Spleen (tissue), 11 donors: Measurements from ENCODE around the gene AIRE. TPM values are rescaled to one million over a fixed set of nuclear protein-coding genes. Genes with fewer than 3 reads are reported as not detected.

Source experiments
- DNase-seq: peaks from one replicate; pipeline ENCODE4 v3.0.0-alpha.2; 2020
- H3K27ac ChIP-seq, 8 donors: fragments of 200-600 bp; sonication (generic) in 7 of 8; 1 replicate in 4 of 8; 2 replicates in 4 of 8; pipeline versions ENCODE4 v1.5.0 to v1.8.0; 2016 to 2021; ENCODE audit warnings: inconsistent platforms in 4 of 8, mild to moderate bottlenecking in 4 of 8, moderate library complexity in 1 of 8
- H3K27me3 ChIP-seq, 7 donors: fragments of 200-600 bp; sonication (generic) in 6 of 7; replicated peaks in 1 of 7; 1 replicate in 4 of 7; 2 replicates in 3 of 7; pipeline versions ENCODE4 v1.5.0 to v1.8.0; 2016 to 2021; ENCODE audit warnings: inconsistent platforms in 3 of 7, mild to moderate bottlenecking in 1 of 7
- H3K36me3 ChIP-seq, 6 donors: fragments of 200-600 bp; sonication (generic) in 5 of 6; 1 replicate in 4 of 6; 2 replicates in 2 of 6; pipeline versions ENCODE4 v1.5.0 to v1.8.0; 2016 to 2021; ENCODE audit warnings: inconsistent platforms in 2 of 6
- H3K4me1 ChIP-seq, 6 donors: fragments of 200-600 bp; sonication (generic) in 5 of 6; 1 replicate in 3 of 6; 2 replicates in 3 of 6; pipeline versions ENCODE4 v1.5.0 to v1.8.0; 2016 to 2021; ENCODE audit warnings: inconsistent platforms in 3 of 6
- H3K4me3 ChIP-seq, 8 donors: fragments of 200-600 bp; sonication (generic) in 7 of 8; 1 replicate in 4 of 8; 2 replicates in 4 of 8; pipeline versions ENCODE4 v1.5.0 to v1.8.0; 2016 to 2021; ENCODE audit warnings: inconsistent platforms in 4 of 8, mild to moderate bottlenecking in 4 of 8, moderate library complexity in 2 of 8
- H3K9me3 ChIP-seq, 8 donors: fragments of 200-600 bp; sonication (generic) in 7 of 8; 1 replicate in 4 of 8; 2 replicates in 4 of 8; pipeline versions ENCODE4 v1.5.0 to v1.8.0; 2016 to 2021; ENCODE audit warnings: inconsistent platforms in 4 of 8
- CTCF ChIP-seq, 11 experiments: fragments of 200-600 bp in 7 of 11; fragments of 450-650 bp in 4 of 11; sonication (generic) in 4 of 11; IDR thresholded peaks in 8 of 11; conservative IDR thresholded peaks in 3 of 11; 1 replicate in 7 of 11; 2 replicates in 4 of 11; pipeline versions ENCODE4 v1.4.0 to v1.8.0; 2016 to 2021; ENCODE audit warnings: antibody characterized with exemption in 11 of 11, inconsistent platforms in 4 of 11, mild to moderate bottlenecking in 1 of 11
- POLR2A ChIP-seq, 3 donors: fragments of 450-650 bp; IDR thresholded peaks; one replicate each; pipeline ENCODE4 v1.5.1; 2017; ENCODE audit warnings: antibody characterized with exemption in 3 of 3, mild to moderate bottlenecking in 1 of 3
- POLR2AphosphoS5 ChIP-seq, 3 donors: sonication (generic); formaldehyde crosslinking; IDR thresholded peaks; one replicate each; pipeline ENCODE4 v1.5.1; 2017; ENCODE audit warnings: antibody characterized with exemption in 3 of 3
- WGBS, 5 donors: extraction: QIAGEN DNeasy Blood & Tissue Kit in 3 of 5; methylation state at CpG; one replicate each; pipeline versions ENCODE4 v1.1.5 to v1.1.7; 2013 to 2018; 5-methylcytosine and 5-hydroxymethylcytosine counted together
- intact Hi-C: fragments of 100-400 bp; cut with DNase I; formaldehyde crosslinking; loops from one replicate; pipeline ENCODE4 v1.15.0; 2023; ENCODE audit warnings: low total_unique reads
- polyA plus RNA-seq, 3 donors: library from polyadenylated mRNA; stranded (reverse); fragments of 200-250 nt; gene quantifications; one replicate each; pipeline ENCODE4 v1.2.1, GENCODE V29; 2013
- total RNA-seq, 7 donors: library from RNA; depleted of rRNA in 3 of 7; stranded (reverse); fragments of >200 nt in 3 of 7; fragmentation: NEBNext Ultra II Directional in 4 of 7; extraction: Animal tissue kit (Norgen Biotek cat#: 25700) in 4 of 7; gene quantifications; one replicate each; pipeline versions ENCODE4 v1.1.0 to v1.2.1, GENCODE V29; 2016 to 2021
- donor health status: healthy with polysubstance abuse.
- donor health status: DM: no; HTN: no; CAD: no; lungs with moderate emphysema.
- donor health status: DM: no; HTN: no; CAD: no.
- donor health status: Bipolar disorder and iron deficiency.
- donor health status: healthy.
- donor health status: DM: no; HTN: no; CAD: no.
- donor health status: DM: yes; HTN: yes; CAD: no.

Gene AIRE
- total and polyA plus RNA-seq, 10 donors = 0.08 to 0.16 (median 0.10) TPM; not detected in 6

DNA sequence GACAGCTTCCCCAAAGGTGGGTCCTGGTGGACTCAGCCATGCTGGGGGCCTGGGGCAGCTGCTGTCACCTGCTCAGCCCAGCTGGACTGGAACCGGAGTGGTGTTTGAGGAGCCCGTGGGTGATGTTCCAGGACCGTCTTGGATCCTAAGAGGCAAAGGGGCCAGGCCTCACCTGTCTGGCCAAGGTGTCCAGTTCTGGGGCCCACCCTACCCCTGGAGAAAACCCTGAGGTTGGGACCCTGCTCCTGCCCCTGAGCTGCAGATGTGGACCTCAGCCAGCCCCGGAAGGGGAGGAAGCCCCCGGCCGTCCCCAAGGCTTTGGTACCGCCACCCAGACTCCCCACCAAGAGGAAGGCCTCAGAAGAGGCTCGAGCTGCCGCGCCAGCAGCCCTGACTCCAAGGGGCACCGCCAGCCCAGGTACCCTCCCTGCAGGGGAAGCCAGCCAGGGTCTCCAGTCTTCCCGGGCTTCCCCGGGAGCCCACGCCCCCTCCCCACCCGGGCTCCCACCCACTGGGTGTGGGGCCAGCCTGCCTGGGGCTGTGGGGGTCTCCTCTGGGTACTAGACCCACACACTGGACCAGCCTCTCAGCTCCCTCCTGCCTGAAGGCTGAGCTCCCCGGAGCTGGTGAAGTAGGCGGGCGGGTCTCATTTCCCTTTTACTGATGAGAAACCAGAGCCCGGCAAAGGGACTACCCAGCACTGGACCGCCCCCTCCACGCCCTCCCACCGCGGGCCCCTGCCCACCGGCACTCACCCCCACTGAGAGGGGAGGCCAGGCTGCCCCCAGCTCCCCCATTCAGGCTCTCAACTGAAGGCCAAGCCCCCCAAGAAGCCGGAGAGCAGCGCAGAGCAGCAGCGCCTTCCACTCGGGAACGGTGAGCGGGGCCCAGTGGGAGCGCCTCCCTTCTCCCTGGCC lies 1.3 kb downstream of the AIRE start:
- intact Hi-C loops = no loop called here
- DNase-seq = peak; percentile 69
- peaks cover 0 to 9% (median 3%) of the 10 kb centered on the region in 6 donors for H3K4me1 ChIP-seq
- no peak overlapping the region for H3K27ac ChIP-seq
- H3K36me3 ChIP-seq = no peaks in the 10 kb centered on the region
- no peak for TF ChIP-seq POLR2AphosphoS5 (IDR thresholded peaks at IDR 0.05)
- TF ChIP-seq CTCF (IDR thresholded peaks at IDR 0.05 in 8 of 11, conservative IDR thresholded peaks at IDR 0.05 in 3 of 11) = no peak
- TF ChIP-seq POLR2A (IDR thresholded peaks at IDR 0.05) = no peak
- H3K27me3 ChIP-seq = peaks cover 0 to 39% (median 25%) of the 10 kb centered on the region in 7 donors
- WGBS, 5 donors = 40 to 77% (median 69%) methylated on average over 10 to 31 of the region's 31 CpGs
- H3K4me3 ChIP-seq = no peak overlapping the region
- no peaks in the 10 kb centered on the region for H3K9me3 ChIP-seq

DNA sequence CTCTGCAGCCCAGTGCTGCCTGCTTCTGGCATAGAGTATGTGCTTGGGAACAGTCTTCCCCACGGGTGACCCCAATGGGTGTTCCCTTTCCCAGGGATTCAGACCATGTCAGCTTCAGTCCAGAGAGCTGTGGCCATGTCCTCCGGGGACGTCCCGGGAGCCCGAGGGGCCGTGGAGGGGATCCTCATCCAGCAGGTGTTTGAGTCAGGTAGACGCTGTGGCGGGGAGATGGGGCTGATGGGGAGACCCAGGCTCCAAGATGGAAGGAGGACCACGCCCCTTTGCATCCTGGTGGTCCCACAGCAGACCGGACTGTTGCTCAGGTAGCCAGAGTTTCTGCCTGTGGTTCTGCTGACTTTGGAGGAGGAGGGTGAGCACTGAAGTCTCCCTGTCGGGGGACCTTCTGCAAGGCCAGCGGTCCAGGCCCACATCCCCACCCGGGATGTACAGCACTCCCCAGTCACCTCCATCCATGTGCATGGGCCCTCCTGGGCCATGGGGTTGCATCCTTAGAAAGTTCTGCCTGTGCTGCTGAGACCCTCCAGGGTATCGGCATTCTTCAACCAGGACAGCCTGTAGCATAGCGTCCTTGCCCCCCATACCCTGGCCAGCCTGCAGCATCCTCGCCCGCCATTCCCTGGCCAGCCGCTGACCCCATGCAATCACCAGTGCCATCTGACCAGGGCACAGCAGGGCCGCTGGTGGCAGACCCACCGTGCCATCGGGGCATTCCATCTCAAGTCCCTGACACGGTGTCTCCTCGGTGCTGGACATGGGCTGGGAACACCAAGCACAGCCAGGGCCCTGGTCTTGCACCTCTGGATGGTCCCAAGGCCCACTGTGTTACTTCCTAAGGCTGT lies 2.8 kb downstream of the AIRE start:
- no peak overlapping the region for H3K27ac ChIP-seq
- no peaks in the 10 kb centered on the region for H3K9me3 ChIP-seq
- peak; percentile 65 for DNase-seq
- TF ChIP-seq POLR2A (IDR thresholded peaks at IDR 0.05) (no peak), CTCF (IDR thresholded peaks at IDR 0.05 in 8 of 11, conservative IDR thresholded peaks at IDR 0.05 in 3 of 11) (no peak), POLR2AphosphoS5 (IDR thresholded peaks at IDR 0.05) (no peak)
- H3K27me3 ChIP-seq = peaks cover 0 to 39% (median 25%) of the 10 kb centered on the region in 7 donors
- no peak overlapping the region for H3K4me3 ChIP-seq
- 84 to 97% (median 93%) methylated on average over 21 to 23 of the region's 23 CpGs for WGBS, 5 donors
- H3K36me3 ChIP-seq = no peaks in the 10 kb centered on the region
- H3K4me1 ChIP-seq = peaks cover 0 to 12% (median 3%) of the 10 kb centered on the region in 6 donors
- intact Hi-C loops = no loop called here

DNA sequence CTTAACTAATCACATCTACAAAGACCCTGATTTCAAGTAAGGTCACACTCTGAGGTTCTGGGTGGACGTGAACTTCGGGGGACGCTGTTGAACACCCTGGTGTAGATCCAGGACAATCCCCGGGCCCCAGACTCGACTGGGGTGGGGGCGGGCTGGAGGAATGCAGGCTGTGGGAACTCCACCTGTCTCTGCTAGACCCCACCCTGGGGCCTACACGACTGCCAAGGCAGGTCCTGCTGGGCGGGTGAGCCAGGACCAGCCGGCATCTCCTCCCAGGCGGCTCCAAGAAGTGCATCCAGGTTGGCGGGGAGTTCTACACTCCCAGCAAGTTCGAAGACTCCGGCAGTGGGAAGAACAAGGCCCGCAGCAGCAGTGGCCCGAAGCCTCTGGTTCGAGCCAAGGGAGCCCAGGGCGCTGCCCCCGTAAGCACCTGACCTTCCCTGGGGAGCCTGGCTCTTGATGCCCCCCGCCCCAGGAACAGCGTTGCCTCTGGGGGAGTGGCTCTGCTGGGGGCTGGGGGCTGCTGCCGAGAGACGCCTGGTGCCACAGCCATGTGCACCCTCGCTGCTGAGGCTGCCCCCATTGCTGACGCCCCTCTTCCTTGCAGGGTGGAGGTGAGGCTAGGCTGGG lies 3.8 kb downstream of the AIRE start:
- Histone ChIP-seq H3K36me3 (no peaks in the 10 kb centered on the region), H3K27ac (no peak overlapping the region), H3K27me3 (peaks cover 0 to 38% (median 25%) of the 10 kb centered on the region in 7 donors), H3K4me1 (peaks cover 3 to 21% (median 7%) of the 10 kb centered on the region in 6 donors), H3K9me3 (no peaks in the 10 kb centered on the region), H3K4me3 (no peak overlapping the region)
- intact Hi-C loops = no loop called here
- 82 to 93% (median 87%) methylated on average over 20 to 24 of the region's 24 CpGs for WGBS, 5 donors
- peak; percentile 72 for DNase-seq
- no peak for TF ChIP-seq CTCF (IDR thresholded peaks at IDR 0.05 in 8 of 11, conservative IDR thresholded peaks at IDR 0.05 in 3 of 11)
- no peak for TF ChIP-seq POLR2AphosphoS5 (IDR thresholded peaks at IDR 0.05)
- no peak for TF ChIP-seq POLR2A (IDR thresholded peaks at IDR 0.05)
